SK-N-SH (cell line): ENCODE results near the gene UBN2. TPM values are rescaled to one million over a fixed set of nuclear protein-coding genes. Genes with fewer than 3 reads are reported as not detected.
A peak's percentile ranks its signal among the peaks of the same experiment; 100 is the strongest.

Experiments used
- CTCF ChIA-PET: fragments of 300-600, 350-600 bp; formaldehyde crosslinking; extraction: SDS; loops from one replicate; lab custom pipeline; 2021; lab: Yijun Ruan, JAX
- POLR2A ChIA-PET: fragments of 350-600 bp; sonication (Branson Sonifier 250); formaldehyde crosslinking; extraction: SDS; loops from one replicate; lab custom pipeline; 2020; ENCODE audit warnings: antibody characterized with exemption, inconsistent platforms; lab: Yijun Ruan, JAX
- DNase-seq: peaks from one replicate; pipeline ENCODE4 v3.0.0; 2012
- H2AFZ ChIP-seq: fragments of 200-600 bp; sonication (generic); 2 replicates; pipeline ENCODE4 v1.8.1; 2016; ENCODE audit warnings: antibody characterized with exemption, mild to moderate bottlenecking, low read depth
- H3F3A ChIP-seq: fragments of 200-600 bp; sonication (generic); replicated peaks from 2 replicates; pipeline ENCODE3; 2016; ENCODE audit warnings: antibody characterized with exemption, mild to moderate bottlenecking; ENCODE audit not compliant: insufficient read depth
- H3K27ac ChIP-seq, 2 experiments: fragments of 200-500 bp in 1 of 2; fragments of 200-600 bp in 1 of 2; sonication (Bioruptor generic) in 1 of 2; sonication (generic), shearing (Covaris generic) in 1 of 2; 2 replicates each; pipeline versions ENCODE4 v1.5.1 to v1.6.1; 2014 to 2016; ENCODE audit warnings: low read depth in 2 of 2, inconsistent platforms in 1 of 2, low read length in 1 of 2, mild to moderate bottlenecking in 1 of 2, mixed read lengths in 1 of 2
- H3K27me3 ChIP-seq: fragments of 200-600 bp; sonication (generic), shearing (Covaris generic); 2 replicates; pipeline ENCODE4 v1.6.1; 2016; ENCODE audit warnings: mixed run types; ENCODE audit not compliant: insufficient read depth
- H3K36me3 ChIP-seq, 2 experiments: fragments of 200-500 bp in 1 of 2; fragments of 200-600 bp in 1 of 2; sonication (Bioruptor generic) in 1 of 2; sonication (generic) in 1 of 2; replicated peaks in 1 of 2; 2 replicates each; pipeline versions ENCODE3 to v1.5.1; 2014 to 2016; ENCODE audit warnings: low read length in 1 of 2, mild to moderate bottlenecking in 1 of 2; ENCODE audit not compliant: insufficient read depth in 2 of 2, control insufficient read depth in 1 of 2
- H3K4me1 ChIP-seq, 2 experiments: fragments of 200-500 bp in 1 of 2; fragments of 200-600 bp in 1 of 2; sonication (Bioruptor generic) in 1 of 2; sonication (generic), shearing (Covaris generic) in 1 of 2; 2 replicates each; pipeline versions ENCODE4 v1.5.1 to v1.6.1; 2014 to 2016; ENCODE audit warnings: low read depth in 1 of 2, low read length in 1 of 2, mixed run types in 1 of 2; ENCODE audit not compliant: insufficient read depth in 2 of 2, control insufficient read depth in 1 of 2
- H3K4me2 ChIP-seq: fragments of 200-600 bp; sonication (generic), shearing (Covaris generic); 2 replicates; pipeline ENCODE4 v1.6.1; 2017; ENCODE audit warnings: mixed run types
- H3K4me3 ChIP-seq, 2 experiments: fragments of 200-500 bp in 1 of 2; fragments of 200-600 bp in 1 of 2; sonication (Bioruptor generic) in 1 of 2; sonication (generic), shearing (Covaris generic) in 1 of 2; 2 replicates each; pipeline versions ENCODE4 v1.5.1 to v1.8.1; 2014 to 2016; ENCODE audit warnings: low read depth in 2 of 2, inconsistent platforms in 1 of 2, low read length in 1 of 2, mild to moderate bottlenecking in 1 of 2, mixed read lengths in 1 of 2, moderate library complexity in 1 of 2
- H3K79me2 ChIP-seq: fragments of 200-600 bp; sonication (generic); 2 replicates; pipeline ENCODE4 v1.8.1; 2017; ENCODE audit warnings: mild to moderate bottlenecking; ENCODE audit not compliant: insufficient read depth
- H3K9ac ChIP-seq: fragments of 200-600 bp; sonication (generic); 2 replicates; pipeline ENCODE4 v1.6.1; 2017; ENCODE audit warnings: mixed run types
- H3K9me2 ChIP-seq: fragments of 200-600 bp; sonication (generic); 2 replicates; pipeline ENCODE4 v1.6.1; 2017; ENCODE audit warnings: mixed run types
- H3K9me3 ChIP-seq: fragments of 200-600 bp; sonication (generic); 2 replicates; pipeline ENCODE4 v1.6.1; 2017; ENCODE audit warnings: mixed run types, mild to moderate bottlenecking, moderate library complexity
- H4K20me1 ChIP-seq: fragments of 200-600 bp; sonication (generic); 2 replicates; pipeline ENCODE4 v1.6.1; 2017; ENCODE audit warnings: mild to moderate bottlenecking, mixed run types; ENCODE audit not compliant: insufficient read depth
- ELF1 ChIP-seq: IDR thresholded peaks from 2 replicates; pipeline ENCODE4 v1.4.0; 2012
- EZH2phosphoT487 ChIP-seq: fragments of 200-600 bp; sonication (generic); IDR thresholded peaks from 2 replicates; pipeline ENCODE4 v1.6.1; 2017; ENCODE audit warnings: low read depth, mixed run types, mild to moderate bottlenecking, antibody characterized with exemption, moderate library complexity, borderline replicate concordance
- NRF1 ChIP-seq: IDR thresholded peaks from 2 replicates; pipeline ENCODE4 v1.6.1; 2012; ENCODE audit warnings: low read depth, mild to moderate bottlenecking, low read length
- RCOR1 ChIP-seq: fragments of 150-350 bp; IDR thresholded peaks from 2 replicates; pipeline ENCODE4 v1.6.1; 2017; ENCODE audit warnings: antibody characterized with exemption, low read length
- RFX5 ChIP-seq: IDR thresholded peaks from 2 replicates; pipeline ENCODE4 v1.6.1; 2012; ENCODE audit warnings: mild to moderate bottlenecking, improper control_type of control experiment, low read length
- RXRA ChIP-seq: IDR thresholded peaks from 2 replicates; pipeline ENCODE4 v1.4.0; 2012; ENCODE audit warnings: low read depth, mild to moderate bottlenecking, borderline replicate concordance
- SIN3A ChIP-seq: IDR thresholded peaks from 2 replicates; pipeline ENCODE4 v1.6.1; 2012; ENCODE audit warnings: low read depth, mild to moderate bottlenecking, low read length, moderate library complexity, borderline replicate concordance
- SMC3 ChIP-seq: IDR thresholded peaks from 2 replicates; pipeline ENCODE4 v1.6.1; 2012; ENCODE audit warnings: low read depth, low read length, improper control_type of control experiment
- TAF1 ChIP-seq: IDR thresholded peaks from 2 replicates; pipeline ENCODE4 v1.6.1; 2012; ENCODE audit warnings: low read depth, mild to moderate bottlenecking, low read length, moderate library complexity, borderline replicate concordance
- ZBTB33 ChIP-seq: IDR thresholded peaks from 2 replicates; pipeline ENCODE4 v1.4.0; 2012; ENCODE audit warnings: low read depth, borderline replicate concordance
- WGBS: methylation state at CpG from one replicate; pipeline ENCODE4 v1.1.6; 2017; ENCODE audit warnings: low lambda C conversion rate; 5-methylcytosine and 5-hydroxymethylcytosine counted together
- polyA plus RNA-seq, 3 experiments: library from polyadenylated mRNA; depleted of rRNA; stranded (reverse); fragments of >200 nt; gene quantifications; 2 replicates each; pipeline ENCODE4 v1.2.3, GENCODE V29; 2012
- TF ChIP-seq, protein P1 (sequence below): fragments of 150-350 bp; IDR thresholded peaks from 2 replicates; pipeline ENCODE4 v1.6.1; 2017; ENCODE audit warnings: antibody characterized with exemption, low read length, low read depth, borderline replicate concordance
- TF ChIP-seq, protein P2 (sequence below): fragments of 200-600 bp; sonication (generic); IDR thresholded peaks from 2 replicates; pipeline ENCODE4 v1.6.1; 2017; ENCODE audit warnings: antibody characterized with exemption, mild to moderate bottlenecking, moderate library complexity

The UBN2 gene
- polyA plus RNA-seq, 1 of the 3 experiments (the other 2 are of a cell fraction), result 2.0 TPM

DNA sequence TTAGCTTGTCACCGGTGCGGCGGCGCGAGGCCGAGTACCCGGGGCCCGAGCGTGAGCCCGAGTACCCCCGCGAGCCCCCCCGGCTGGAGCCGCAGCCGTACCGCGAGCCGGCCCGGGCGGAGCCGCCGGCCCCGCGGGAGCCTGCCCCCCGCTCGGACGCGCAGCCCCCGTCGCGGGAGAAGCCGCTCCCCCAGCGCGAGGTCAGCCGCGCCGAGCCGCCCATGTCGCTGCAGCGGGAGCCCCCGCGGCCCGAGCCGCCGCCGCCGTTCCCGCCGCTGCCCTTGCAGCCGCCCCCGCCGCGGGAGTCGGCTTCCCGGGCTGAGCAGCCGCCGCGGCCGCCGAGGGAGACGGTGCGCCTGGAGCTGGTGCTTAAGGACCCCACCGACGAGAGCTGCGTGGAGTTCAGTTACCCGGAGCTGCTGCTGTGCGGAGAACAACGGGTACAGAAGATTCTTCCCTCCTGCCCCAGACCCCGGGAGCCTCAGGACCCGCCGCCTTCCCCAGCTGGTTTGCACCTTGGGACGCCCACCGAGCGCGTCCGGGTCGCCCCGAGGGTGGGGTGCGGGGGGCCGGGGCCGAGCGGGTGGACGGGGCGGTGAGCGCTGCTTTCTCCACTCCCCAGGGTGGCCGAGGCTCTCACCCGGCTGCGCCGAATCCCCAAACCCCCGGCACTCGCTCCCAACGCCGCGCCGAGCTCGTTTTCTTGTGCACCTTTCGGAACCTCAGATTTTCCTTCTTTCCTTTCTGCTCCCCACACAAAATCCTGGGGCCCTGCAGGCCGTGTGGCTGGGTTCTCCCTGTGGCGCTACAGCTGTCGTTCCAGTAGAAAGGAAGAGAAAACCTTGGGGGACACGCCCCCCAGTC lies 708 bp downstream of the UBN2 start:
- Histone ChIP-seq H3K27ac (peak overlapping the region; percentile 87 to 99), H3K36me3 (peaks cover 0 to 5% of the 10 kb centered on the region in 2 experiments), H3K4me3 (peak overlapping the region; percentile 99 to 100), H3K27me3 (no peaks in the 10 kb centered on the region), H3K4me1 (peaks cover 0 to 29% of the 10 kb centered on the region in 2 experiments; a peak in 2 of 4 replicates), H2AFZ (peak overlapping the region; percentile 97; the same call in 1 of the 2 replicates), H3K79me2 (peaks cover 51% of the 10 kb centered on the region), H3K9ac (peak overlapping the region; percentile 92), H3K4me2 (peak overlapping the region; percentile 92), H3K9me2 (no peaks in the 10 kb centered on the region), H3K9me3 (no peaks in the 10 kb centered on the region), H3F3A (peaks cover 11% of the 10 kb centered on the region), H4K20me1 (peaks cover 27% of the 10 kb centered on the region)
- under 1% methylated on average over 38 of the region's 101 CpGs for WGBS
- ChIA-PET CTCF (interaction anchor here (1.0 to 1.7 kb wide), 4 partner anchors 11 to 215 kb away, joined by 3 to 7 read pairs (median 5); no protein-coding TSS in a partner anchor), POLR2A (interaction anchor here (1.6 to 1.7 kb wide), 2 partner anchors 98 to 215 kb away, joined by 3 to 13 read pairs; a partner anchor contains a TSS)
- TF ChIP-seq RXRA (no peak), EZH2phosphoT487 (no peak), ELF1 (no peak), NRF1 (no peak), SIN3A (no peak), SMC3 (no peak), RFX5 (no peak), ZBTB33 (no peak), RCOR1 (no peak), TAF1 (no peak; the same call in 1 of the 2 replicates)
- TF ChIP-seq, protein P1, sequence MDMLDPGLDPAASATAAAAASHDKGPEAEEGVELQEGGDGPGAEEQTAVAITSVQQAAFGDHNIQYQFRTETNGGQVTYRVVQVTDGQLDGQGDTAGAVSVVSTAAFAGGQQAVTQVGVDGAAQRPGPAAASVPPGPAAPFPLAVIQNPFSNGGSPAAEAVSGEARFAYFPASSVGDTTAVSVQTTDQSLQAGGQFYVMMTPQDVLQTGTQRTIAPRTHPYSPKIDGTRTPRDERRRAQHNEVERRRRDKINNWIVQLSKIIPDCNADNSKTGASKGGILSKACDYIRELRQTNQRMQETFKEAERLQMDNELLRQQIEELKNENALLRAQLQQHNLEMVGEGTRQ, result no peak
- TF ChIP-seq, protein P2, sequence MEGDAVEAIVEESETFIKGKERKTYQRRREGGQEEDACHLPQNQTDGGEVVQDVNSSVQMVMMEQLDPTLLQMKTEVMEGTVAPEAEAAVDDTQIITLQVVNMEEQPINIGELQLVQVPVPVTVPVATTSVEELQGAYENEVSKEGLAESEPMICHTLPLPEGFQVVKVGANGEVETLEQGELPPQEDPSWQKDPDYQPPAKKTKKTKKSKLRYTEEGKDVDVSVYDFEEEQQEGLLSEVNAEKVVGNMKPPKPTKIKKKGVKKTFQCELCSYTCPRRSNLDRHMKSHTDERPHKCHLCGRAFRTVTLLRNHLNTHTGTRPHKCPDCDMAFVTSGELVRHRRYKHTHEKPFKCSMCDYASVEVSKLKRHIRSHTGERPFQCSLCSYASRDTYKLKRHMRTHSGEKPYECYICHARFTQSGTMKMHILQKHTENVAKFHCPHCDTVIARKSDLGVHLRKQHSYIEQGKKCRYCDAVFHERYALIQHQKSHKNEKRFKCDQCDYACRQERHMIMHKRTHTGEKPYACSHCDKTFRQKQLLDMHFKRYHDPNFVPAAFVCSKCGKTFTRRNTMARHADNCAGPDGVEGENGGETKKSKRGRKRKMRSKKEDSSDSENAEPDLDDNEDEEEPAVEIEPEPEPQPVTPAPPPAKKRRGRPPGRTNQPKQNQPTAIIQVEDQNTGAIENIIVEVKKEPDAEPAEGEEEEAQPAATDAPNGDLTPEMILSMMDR, result no peak
- DNase-seq, result peak; percentile 83
